Panc1 (cell line): Measurements from ENCODE around the gene RAET1E. TPM values are rescaled to one million over a fixed set of nuclear protein-coding genes. Genes with fewer than 3 reads are reported as not detected.

Source experiments
- ATAC-seq: fragments of 200-7000 bp; cut with Tn5 transposase; 2 replicates; pipeline ENCODE4 v1.9.1; 2020; ENCODE audit warnings: mild to moderate bottlenecking, moderate library complexity
- BruUV-seq: library from RNA; stranded (reverse); fragments of 400-500 nt; replicated peaks from 2 replicates; lab custom pipeline; 2021; lab: Mats Ljungman, UMichigan
- CTCF ChIA-PET: fragments of 300-600 bp; sonication (Branson Sonifier 250); formaldehyde crosslinking; loops from one replicate; lab custom pipeline; 2022; ENCODE audit warnings: antibody characterized with exemption; lab: Charles Lee
- POLR2A ChIA-PET: fragments of 300-600 bp; sonication (Branson Sonifier 250); formaldehyde crosslinking; loops from one replicate; lab custom pipeline; 2022; ENCODE audit warnings: antibody characterized with exemption; lab: Charles Lee
- DNase-seq: peaks from one replicate; pipeline ENCODE4 v3.0.0-alpha.2; 2010; ENCODE audit warnings: low read depth, low spot score
- H3K27ac ChIP-seq: 2 replicates; pipeline ENCODE4 v1.5.1; 2011; ENCODE audit warnings: mild to moderate bottlenecking, low read length, inconsistent platforms
- H3K27me3 ChIP-seq: fragments of 200-500 bp; sonication (Bioruptor generic); 2 replicates; pipeline ENCODE4 v1.6.0; 2014; ENCODE audit warnings: low read length, inconsistent platforms; ENCODE audit not compliant: control insufficient read depth, insufficient read depth
- H3K36me3 ChIP-seq: fragments of 200-500 bp; sonication (Bioruptor generic); 2 replicates; pipeline ENCODE4 v1.5.1; 2014; ENCODE audit warnings: inconsistent platforms, mild to moderate bottlenecking, low read length, moderate library complexity; ENCODE audit not compliant: control insufficient read depth, insufficient read depth
- H3K4me1 ChIP-seq: 2 replicates; pipeline ENCODE4 v1.5.1; 2011; ENCODE audit warnings: inconsistent platforms, mild to moderate bottlenecking, low read length, moderate library complexity; ENCODE audit not compliant: control insufficient read depth, insufficient read depth
- H3K4me3 ChIP-seq, 2 experiments: 2 replicates each; pipeline ENCODE4 v1.5.1; 2011 to 2012; ENCODE audit warnings: low read depth in 2 of 2, low read length in 2 of 2, mild to moderate bottlenecking in 2 of 2, inconsistent platforms in 1 of 2, moderate library complexity in 1 of 2
- H3K9me3 ChIP-seq: fragments of 200-500 bp; sonication (Bioruptor generic); 2 replicates; pipeline ENCODE4 v1.5.1; 2014; ENCODE audit warnings: low read depth, mild to moderate bottlenecking, inconsistent platforms, low read length, moderate library complexity; ENCODE audit not compliant: control insufficient read depth, insufficient read depth
- CTCF ChIP-seq: fragments of 450-650 bp; IDR thresholded peaks from 2 replicates; pipeline ENCODE4 v1.5.1; 2017; ENCODE audit warnings: mild to moderate bottlenecking
- POLR2AphosphoS5 ChIP-seq: IDR thresholded peaks from 2 replicates; pipeline ENCODE4 v1.6.1; 2012; ENCODE audit warnings: mild to moderate bottlenecking, low read depth, low read length, moderate library complexity
- REST ChIP-seq, 2 experiments: IDR thresholded peaks; 2 replicates each; pipeline ENCODE4 v1.6.1; 2011 to 2012; ENCODE audit warnings: low read depth in 2 of 2, control low read depth in 1 of 2, low read length in 1 of 2, mild to moderate bottlenecking in 1 of 2, moderate library complexity in 1 of 2; ENCODE audit not compliant: insufficient read depth in 1 of 2
- SIN3A ChIP-seq: IDR thresholded peaks from 2 replicates; pipeline ENCODE4 v1.6.1; 2012; ENCODE audit warnings: low read depth, mild to moderate bottlenecking, low read length, moderate library complexity, borderline replicate concordance; ENCODE audit not compliant: insufficient read depth
- TCF7L2 ChIP-seq: IDR thresholded peaks from 2 replicates; pipeline ENCODE4 v1.6.1; 2011; ENCODE audit warnings: mild to moderate bottlenecking, low read depth, low read length, inconsistent platforms
- in situ Hi-C: cut with HindIII; loops from 2 replicates; pipeline ENCODE4 v1.10.0; 2016; ENCODE audit warnings: low sequenced_read_pairs, low pct_unique_long_range_greater_than_20kb
- intact Hi-C: fragments of 100-400 bp; cut with micrococcal nuclease; formaldehyde crosslinking; loops from one replicate; pipeline ENCODE4 v1.10.0; 2022; ENCODE audit not compliant: unreplicated experiment
- total RNA-seq: library from RNA; stranded (reverse); gene quantifications from one replicate; pipeline ENCODE4 v1.2.1, GENCODE V29; 2021; ENCODE audit not compliant: unreplicated experiment

Gene RAET1E
- total RNA-seq, 1 experiment from 2014 or later, result 1.8 TPM

GRCh38 chr6:149885888-149886287, 12.0 kb downstream of the RAET1E start:
- DNase-seq (no peak), ATAC-seq (no peak)
- POLR2A ChIA-PET, result no interaction called here
- CTCF ChIA-PET, result no interaction called here
- H3K4me1 ChIP-seq, result no peaks in the 10 kb centered on the region
- intact Hi-C loops (no loop called here), in situ Hi-C loops (no loop called here)
- TF ChIP-seq REST (IDR thresholded peaks at IDR 0.05; ENCODE audit: insufficient read depth in 1 of 2, low read depth in 2 of 2, low read length in 1 of 2), result no peak
- no peak for TF ChIP-seq TCF7L2
- TF ChIP-seq CTCF, result no peak
- no peak for TF ChIP-seq POLR2AphosphoS5
- no peak for TF ChIP-seq SIN3A
- no TSS peak for BruUV-seq
- H3K4me3 ChIP-seq, result no peak overlapping the region
- H3K27ac ChIP-seq, result no peak overlapping the region
- no peaks in the 10 kb centered on the region for H3K36me3 ChIP-seq
- no peaks in the 10 kb centered on the region for H3K27me3 ChIP-seq
- H3K9me3 ChIP-seq, result no peaks in the 10 kb centered on the region

GRCh38 chr6:149884617-149885016, 13.3 kb downstream of the RAET1E start:
- intact Hi-C loops (no loop called here), in situ Hi-C loops (no loop called here)
- H3K36me3 ChIP-seq, result no peaks in the 10 kb centered on the region
- no peaks in the 10 kb centered on the region for H3K27me3 ChIP-seq
- H3K4me1 ChIP-seq, result no peaks in the 10 kb centered on the region
- no peaks in the 10 kb centered on the region for H3K9me3 ChIP-seq
- no peak overlapping the region for H3K27ac ChIP-seq
- ChIA-PET CTCF (no interaction called here), POLR2A (no interaction called here)
- DNase-seq (no peak), ATAC-seq (peak; percentile 37; the same call in 1 of the 2 replicates)
- H3K4me3 ChIP-seq, result no peak overlapping the region
- TF ChIP-seq SIN3A (no peak), POLR2AphosphoS5 (no peak), REST (IDR thresholded peaks at IDR 0.05; ENCODE audit: insufficient read depth in 1 of 2, low read depth in 2 of 2, low read length in 1 of 2) (no peak), CTCF (no peak), TCF7L2 (no peak)
- no TSS peak for BruUV-seq
